NB4 (cell line): ENCODE measurements around the gene ACIN1.

Experiments
- CTCF ChIP-seq: IDR thresholded peaks from one replicate; pipeline ENCODE4 v1.5.1; 2012; ENCODE audit warnings: low read depth, low read length
- MAX ChIP-seq: IDR thresholded peaks from 2 replicates; pipeline ENCODE4 v1.6.1; 2011; ENCODE audit warnings: low read depth, low read length
- MYC ChIP-seq: IDR thresholded peaks from 2 replicates; pipeline ENCODE4 v1.6.1; 2011; ENCODE audit warnings: low read depth, low read length
- POLR2A ChIP-seq: IDR thresholded peaks from 2 replicates; pipeline ENCODE4 v1.6.1; 2011; ENCODE audit warnings: mild to moderate bottlenecking; ENCODE audit not compliant: insufficient read length; ENCODE audit errors: extremely low read depth

DNA sequence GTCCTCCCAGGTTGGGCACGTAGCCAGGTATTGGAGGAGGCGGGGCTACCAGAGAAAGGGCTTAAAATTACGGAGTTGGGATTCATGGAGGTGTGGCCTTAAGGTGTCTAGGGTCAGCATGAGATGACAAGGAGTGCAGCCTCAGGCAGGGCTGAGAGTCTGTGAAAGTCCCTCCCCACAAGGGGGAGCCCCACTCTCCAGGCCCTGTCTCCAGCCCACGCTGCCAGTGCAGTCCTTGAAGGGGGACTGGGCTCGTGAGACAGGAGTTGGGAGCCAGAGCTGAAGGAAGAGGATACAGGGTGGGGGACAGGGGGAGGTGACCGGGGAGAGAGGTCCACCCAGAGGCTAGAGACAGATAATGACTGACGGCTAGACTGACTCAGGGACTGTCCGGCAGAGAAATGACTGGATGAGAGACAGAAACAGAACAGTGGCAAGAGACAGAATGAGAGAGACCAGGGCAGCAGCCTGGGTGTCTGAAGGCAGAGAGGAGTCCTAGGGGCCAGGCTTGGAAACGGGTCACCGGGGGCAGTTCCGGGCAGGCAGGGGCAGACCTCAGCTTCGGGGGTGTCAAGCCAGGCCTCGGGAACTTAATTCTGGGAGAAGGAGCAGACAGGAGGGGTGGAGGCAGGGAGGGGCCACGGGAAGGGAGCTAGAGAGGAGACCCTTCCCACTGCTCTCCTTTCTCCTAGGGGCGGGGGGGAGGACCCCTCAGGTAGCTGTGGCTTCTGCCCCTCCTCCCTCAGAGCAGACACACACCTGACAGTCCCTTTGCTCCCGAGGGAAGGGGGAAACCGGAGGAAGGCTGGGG is 38.6 kb downstream of the ACIN1 start:
- peak; percentile 86 for TF ChIP-seq CTCF
- TF ChIP-seq MAX: no peak
- no peak for TF ChIP-seq POLR2A
- TF ChIP-seq MYC: no peak
